K562 (cell line): ENCODE measurements around the gene FGGY. TPM values are rescaled to one million over a fixed set of nuclear protein-coding genes. Genes with fewer than 3 reads are reported as not detected.

Source experiments
- ATAC-seq: fragments of 200-7000 bp; cut with Tn5 transposase; 3 replicates; pipeline ENCODE4 v1.9.1; 2020; ENCODE audit warnings: moderate library complexity
- BruUV-seq: library from RNA; stranded (reverse); fragments of 400-500 nt; replicated peaks from 2 replicates; lab custom pipeline; 2021; lab: Mats Ljungman, UMichigan
- CTCF ChIA-PET: fragments of 300-600 bp; formaldehyde crosslinking; extraction: SDS; loops from one replicate; lab custom pipeline; 2021; ENCODE audit warnings: low intra/inter-chr PET ratio; lab: Yijun Ruan, JAX
- POLR2A ChIA-PET: fragments of 300-600, 350-650 bp; sonication (Branson Sonifier 250); formaldehyde crosslinking; extraction: SDS; loops from one replicate; lab custom pipeline; 2021; ENCODE audit warnings: antibody characterized with exemption, inconsistent platforms; lab: Yijun Ruan, JAX
- DNase-seq, 4 experiments: peaks; one replicate each; pipeline versions ENCODE4 v3.0.0 to v3.0.0-alpha.2; 2011 to 2018; ENCODE audit warnings: low spot score in 3 of 4, mixed read lengths in 3 of 4; ENCODE audit errors: extremely low read depth in 1 of 4
- FAIRE-seq: peaks from 2 replicates; lab custom pipeline; 2011; peaks lifted over from hg19 to GRCh38; lab: Jason Lieb, UNC
- H2AFZ ChIP-seq: 2 replicates; pipeline ENCODE4 v1.6.0; 2011; ENCODE audit warnings: low read depth, low read length, control low read depth, inconsistent platforms
- H3K27ac ChIP-seq: fragments of 200-600 bp; 3 replicates; pipeline ENCODE4 v1.8.0; 2011; ENCODE audit warnings: low read depth, mild to moderate bottlenecking, control low read depth, inconsistent platforms, low read length, moderate library complexity, mixed read lengths; ENCODE audit errors: extremely low read depth
- H3K27me3 ChIP-seq, 2 experiments: fragments of 300-600 bp in 1 of 2; 2 replicates in 1 of 2; 3 replicates in 1 of 2; pipeline versions ENCODE4 v1.6.0 to v1.8.0; 2011; ENCODE audit warnings: inconsistent platforms in 2 of 2, low read length in 2 of 2, mild to moderate bottlenecking in 1 of 2, mixed read lengths in 1 of 2, moderate library complexity in 1 of 2; ENCODE audit not compliant: control insufficient read depth in 2 of 2, insufficient read depth in 2 of 2
- H3K36me3 ChIP-seq: fragments of 300-600 bp; 3 replicates; pipeline ENCODE4 v1.8.0; 2011; ENCODE audit warnings: mild to moderate bottlenecking, low read length, inconsistent platforms; ENCODE audit not compliant: control insufficient read depth, insufficient read depth
- H3K4me1 ChIP-seq, 2 experiments: fragments of 200-600 bp in 1 of 2; replicated peaks in 1 of 2; 2 replicates in 1 of 2; 3 replicates in 1 of 2; pipeline versions ENCODE4 v1.5.1 to v1.8.0; 2011; ENCODE audit warnings: inconsistent platforms in 2 of 2, low read length in 2 of 2, mild to moderate bottlenecking in 1 of 2, mixed read lengths in 1 of 2, moderate library complexity in 1 of 2; ENCODE audit not compliant: control insufficient read depth in 2 of 2, insufficient read depth in 2 of 2
- H3K4me2 ChIP-seq: 2 replicates; pipeline ENCODE4 v1.6.1; 2011; ENCODE audit warnings: low read length, control low read depth, inconsistent platforms, mixed read lengths; ENCODE audit not compliant: insufficient read depth
- H3K4me3 ChIP-seq: fragments of 200-600 bp; sonication (generic), shearing (Covaris generic); 2 replicates; pipeline ENCODE4 v1.5.1; 2016; ENCODE audit warnings: control low read depth, inconsistent platforms
- H3K79me2 ChIP-seq: fragments of 200-600 bp; 3 replicates; pipeline ENCODE4 v1.8.0; 2011; ENCODE audit warnings: low read length, inconsistent platforms; ENCODE audit not compliant: control insufficient read depth, insufficient read depth
- H3K9ac ChIP-seq, 2 experiments: 2 replicates each; pipeline versions ENCODE4 v1.6.0 to v1.6.1; 2011; ENCODE audit warnings: low read depth in 2 of 2, low read length in 2 of 2, control low read depth in 1 of 2, inconsistent platforms in 1 of 2, mild to moderate bottlenecking in 1 of 2, mixed read lengths in 1 of 2; ENCODE audit not compliant: insufficient read depth in 1 of 2
- H3K9me1 ChIP-seq: one replicate; pipeline ENCODE4 v1.6.0; 2011; ENCODE audit warnings: inconsistent platforms, mild to moderate bottlenecking, low read length, moderate library complexity; ENCODE audit not compliant: control insufficient read depth, insufficient read depth
- H3K9me3 ChIP-seq: replicated peaks from 2 replicates; pipeline ENCODE4 v1.5.1; 2011; ENCODE audit warnings: low read depth, low read length, inconsistent platforms; ENCODE audit not compliant: control insufficient read depth, insufficient read depth
- H4K20me1 ChIP-seq: replicated peaks from 2 replicates; pipeline ENCODE4 v1.6.1; 2011; ENCODE audit warnings: low read length, inconsistent platforms, mixed read lengths; ENCODE audit not compliant: control insufficient read depth, insufficient read depth
- ATF6 ChIP-seq: sonication (generic); formaldehyde crosslinking; IDR thresholded peaks from 2 replicates; pipeline ENCODE4 v1.4.0; 2020; ENCODE audit warnings: mild to moderate bottlenecking, missing genetic modification reagents
- HCFC1 ChIP-seq: IDR thresholded peaks from 2 replicates; pipeline ENCODE4 v1.6.1; 2012; ENCODE audit warnings: low read depth, low read length, improper control_type of control experiment
- ILF3 ChIP-seq: fragments of 450-650 bp; IDR thresholded peaks from 2 replicates; pipeline ENCODE4 v1.6.1; 2018; ENCODE audit warnings: antibody characterized with exemption, mild to moderate bottlenecking, moderate library complexity, borderline replicate concordance
- MCM7 ChIP-seq, 2 experiments: fragments of 450-650 bp; IDR thresholded peaks; 2 replicates each; pipeline ENCODE4 v1.6.1; 2016 to 2018
- NRF1 ChIP-seq, 2 experiments: fragments of 450-650 bp; IDR thresholded peaks in 1 of 2; conservative IDR thresholded peaks in 1 of 2; 2 replicates each; pipeline ENCODE4 v1.6.1; 2014; ENCODE audit warnings: mild to moderate bottlenecking in 2 of 2
- NUFIP1 ChIP-seq: fragments of 450-650 bp; IDR thresholded peaks from 2 replicates; pipeline ENCODE4 v1.6.1; 2018; ENCODE audit not compliant: partially characterized antibody
- RBM17 ChIP-seq: fragments of 200-400 bp; formaldehyde crosslinking; IDR thresholded peaks from 2 replicates; pipeline ENCODE4 v1.6.1; 2017; ENCODE audit warnings: low read depth, mild to moderate bottlenecking, low read length, borderline replicate concordance
- RHOXF2B ChIP-seq: fragments of 250-450 bp; sonication (Bioruptor Pico); conservative IDR thresholded peaks from 2 replicates; pipeline ENCODE4 v1.5.1; 2021
- SMAD3 ChIP-seq: fragments of 450-650 bp; formaldehyde crosslinking; conservative IDR thresholded peaks from 2 replicates; pipeline ENCODE4 v1.4.0; 2020; ENCODE audit warnings: mild to moderate bottlenecking
- SMAD4 ChIP-seq: fragments of 250-450 bp; sonication (Bioruptor Pico); conservative IDR thresholded peaks from 2 replicates; pipeline ENCODE4 v1.8.0; 2021; ENCODE audit warnings: inconsistent platforms, mild to moderate bottlenecking, moderate library complexity
- ZNF124 ChIP-seq: sonication (generic); formaldehyde crosslinking; IDR thresholded peaks from 2 replicates; pipeline ENCODE4 v1.8.1; 2022; ENCODE audit warnings: missing genetic modification reagents
- ZNF449 ChIP-seq: fragments of 250-450 bp; sonication (Bioruptor Pico); IDR thresholded peaks from 2 replicates; pipeline ENCODE4 v1.8.0; 2022; ENCODE audit warnings: moderate library complexity, mild to moderate bottlenecking, inconsistent platforms
- ZNF740 ChIP-seq, 3 experiments: fragments of 200-800 bp in 1 of 3; sonication (Bioruptor generic) in 1 of 3; sonication (generic) in 1 of 3; formaldehyde crosslinking in 1 of 3; IDR thresholded peaks; 2 replicates each; pipeline versions ENCODE4 v1.6.1 to v1.8.0; 2016 to 2022; ENCODE audit warnings: mild to moderate bottlenecking in 2 of 3, missing compliant biosample characterization in 2 of 3, missing genetic modification characterization in 2 of 3, missing genetic modification reagents in 1 of 3
- WGBS: fragments of 100-300 bp; shearing (Covaris generic); methylation state at CpG from one replicate; pipeline ENCODE4 v1.1.6; 2016; ENCODE audit warnings: low coverage, mixed read lengths; ENCODE audit not compliant: insufficient coverage; ENCODE audit errors: missing lambda C conversion rate; 5-methylcytosine and 5-hydroxymethylcytosine counted together
- in situ Hi-C: fragments of 300-500 bp; cut with MboI; formaldehyde crosslinking; loops from 4 replicates; pipeline ENCODE4 v1.15.0; 2018; ENCODE audit warnings: inconsistent platforms, mixed read lengths
- intact Hi-C: fragments of 100-400 bp; cut with micrococcal nuclease; formaldehyde crosslinking; loops from 2 replicates; pipeline ENCODE4 v1.14.2; 2022
- polyA plus RNA-seq, 8 experiments: library from polyadenylated mRNA; depleted of rRNA in 4 of 8; stranded (reverse) in 5 of 8; unstranded in 3 of 8; fragments of >200 nt; fragmentation: Nextera tagmentation in 2 of 8; fragmentation: Illumina TruSeq in 1 of 8; extraction: Ambion mirVana in 2 of 8; extraction: Trizol in 1 of 8; gene quantifications; 2 replicates each; pipeline versions ENCODE4 v1.2.1 to v1.2.3, GENCODE V29; 2011 to 2014; ENCODE audit warnings: inconsistent platforms in 1 of 8, missing spikeins in 1 of 8
- total RNA-seq, 7 experiments: library from RNA; depleted of rRNA in 6 of 7; stranded (reverse); fragments of >200 nt in 6 of 7; fragmentation: Illumina TruSeq in 2 of 7; extraction: Trizol in 2 of 7; gene quantifications; 2 replicates each; pipeline versions ENCODE4 v1.2.1 to v1.2.3, GENCODE V29; 2011 to 2021; ENCODE audit warnings: low replicate concordance in 1 of 7
- TF ChIP-seq, protein P1 (sequence below): sonication (generic); formaldehyde crosslinking; IDR thresholded peaks from 2 replicates; pipeline ENCODE4 v1.8.1; 2023; ENCODE audit warnings: mild to moderate bottlenecking, missing genetic modification reagents
- TF ChIP-seq, protein P2 (sequence below): conservative IDR thresholded peaks from 2 replicates; pipeline ENCODE4 v1.6.1; 2011; ENCODE audit warnings: low read depth, mild to moderate bottlenecking, low read length; ENCODE audit not compliant: control insufficient read depth

FGGY gene
- total and polyA plus RNA-seq, 9 of the 15 experiments (the other 6 are each of a cell fraction or from before 2014, with no cell fraction given), result 9.7 to 19.2 (median 12.6) TPM

GRCh38 chr1:59349101-59349500, 52.2 kb downstream of the FGGY start:
- Histone ChIP-seq H3K9me3 (no peaks in the 10 kb centered on the region), H3K4me3 (no peak overlapping the region), H2AFZ (no peak overlapping the region)
- intact Hi-C loops, result no loop called here
- DNase-seq, result no peak
- POLR2A ChIA-PET, result no interaction called here
- CTCF ChIA-PET, result no interaction called here
- no peak for TF ChIP-seq ILF3
- TF ChIP-seq, protein P1, sequence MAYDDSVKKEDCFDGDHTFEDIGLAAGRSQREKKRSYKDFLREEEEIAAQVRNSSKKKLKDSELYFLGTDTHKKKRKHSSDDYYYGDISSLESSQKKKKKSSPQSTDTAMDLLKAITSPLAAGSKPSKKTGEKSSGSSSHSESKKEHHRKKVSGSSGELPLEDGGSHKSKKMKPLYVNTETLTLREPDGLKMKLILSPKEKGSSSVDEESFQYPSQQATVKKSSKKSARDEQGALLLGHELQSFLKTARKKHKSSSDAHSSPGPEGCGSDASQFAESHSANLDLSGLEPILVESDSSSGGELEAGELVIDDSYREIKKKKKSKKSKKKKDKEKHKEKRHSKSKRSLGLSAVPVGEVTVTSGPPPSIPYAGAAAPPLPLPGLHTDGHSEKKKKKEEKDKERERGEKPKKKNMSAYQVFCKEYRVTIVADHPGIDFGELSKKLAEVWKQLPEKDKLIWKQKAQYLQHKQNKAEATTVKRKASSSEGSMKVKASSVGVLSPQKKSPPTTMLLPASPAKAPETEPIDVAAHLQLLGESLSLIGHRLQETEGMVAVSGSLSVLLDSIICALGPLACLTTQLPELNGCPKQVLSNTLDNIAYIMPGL (CRISPR knock-in tag), result no peak
- TF ChIP-seq SMAD4, result no peak
- no peak for TF ChIP-seq ZNF449 (CRISPR knock-in tag)
- TF ChIP-seq MCM7 (IDR thresholded peaks at IDR 0.05), result no peak
- no peak for TF ChIP-seq ZNF740 (CRISPR knock-in tag; IDR thresholded peaks at IDR 0.05)
- no peak for TF ChIP-seq ZNF740 (tag; IDR thresholded peaks at IDR 0.05)
- no peak for TF ChIP-seq ZNF124 (CRISPR knock-in tag)
- TF ChIP-seq SMAD3 (CRISPR knock-in tag), result no peak
- no peak for TF ChIP-seq NRF1 (conservative IDR thresholded peaks at IDR 0.05 in 1 of 2, IDR thresholded peaks at IDR 0.05 in 1 of 2)
- TF ChIP-seq HCFC1, result no peak
- TF ChIP-seq RBM17, result no peak
- TF ChIP-seq ATF6 (CRISPR knock-in tag), result no peak
- TF ChIP-seq, protein P2, sequence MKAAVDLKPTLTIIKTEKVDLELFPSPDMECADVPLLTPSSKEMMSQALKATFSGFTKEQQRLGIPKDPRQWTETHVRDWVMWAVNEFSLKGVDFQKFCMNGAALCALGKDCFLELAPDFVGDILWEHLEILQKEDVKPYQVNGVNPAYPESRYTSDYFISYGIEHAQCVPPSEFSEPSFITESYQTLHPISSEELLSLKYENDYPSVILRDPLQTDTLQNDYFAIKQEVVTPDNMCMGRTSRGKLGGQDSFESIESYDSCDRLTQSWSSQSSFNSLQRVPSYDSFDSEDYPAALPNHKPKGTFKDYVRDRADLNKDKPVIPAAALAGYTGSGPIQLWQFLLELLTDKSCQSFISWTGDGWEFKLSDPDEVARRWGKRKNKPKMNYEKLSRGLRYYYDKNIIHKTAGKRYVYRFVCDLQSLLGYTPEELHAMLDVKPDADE, result no peak
- TF ChIP-seq NUFIP1, result no peak
- no peak for TF ChIP-seq RHOXF2B (CRISPR knock-in tag)
- TF ChIP-seq, all 486 proteins: peak for 0
- in situ Hi-C loops, result no loop called here
- no peaks in the 10 kb centered on the region for H3K9me1 ChIP-seq
- H3K4me1 ChIP-seq, result no peaks in the 10 kb centered on the region
- WGBS, result 26% methylated on average over 3 of the region's 3 CpGs
- H3K27me3 ChIP-seq, result no peaks in the 10 kb centered on the region
- H3K79me2 ChIP-seq, result no peaks in the 10 kb centered on the region
- no peak for FAIRE-seq
- no peak for ATAC-seq
- H3K36me3 ChIP-seq, result no peaks in the 10 kb centered on the region
- no peak overlapping the region for H3K27ac ChIP-seq
- H3K4me2 ChIP-seq, result no peak overlapping the region
- no TSS peak for BruUV-seq
- H3K9ac ChIP-seq, result no peak overlapping the region
- no peaks in the 10 kb centered on the region for H4K20me1 ChIP-seq
